Karpas-422 (cell line): ENCODE results near the gene NUP93. TPM values are rescaled to one million over a fixed set of nuclear protein-coding genes. Genes with fewer than 3 reads are reported as not detected.
A peak's percentile ranks its signal among the peaks of the same experiment; 100 is the strongest.

Source experiments
- DNase-seq: peaks from one replicate; pipeline ENCODE4 v3.0.0-alpha.2; 2015
- H2AFZ ChIP-seq: fragments of 200-600 bp; sonication (generic); 2 replicates; pipeline ENCODE4 v1.6.1; 2014; ENCODE audit warnings: antibody characterized with exemption, low read length, mixed read lengths
- H3K27ac ChIP-seq: fragments of 200-600 bp; sonication (generic); 2 replicates; pipeline ENCODE4 v1.5.1; 2014; ENCODE audit warnings: mild to moderate bottlenecking, low read length, moderate library complexity
- H3K27me3 ChIP-seq: fragments of 200-600 bp; sonication (generic); 2 replicates; pipeline ENCODE4 v1.6.1; 2014; ENCODE audit warnings: low read length, mixed read lengths
- H3K36me3 ChIP-seq: fragments of 200-600 bp; sonication (generic); 2 replicates; pipeline ENCODE4 v1.6.1; 2014; ENCODE audit warnings: low read length, mixed read lengths; ENCODE audit not compliant: insufficient read depth
- H3K4me1 ChIP-seq: fragments of 200-600 bp; sonication (generic); 2 replicates; pipeline ENCODE4 v1.6.1; 2014; ENCODE audit warnings: mild to moderate bottlenecking, low read length, mixed read lengths
- H3K4me2 ChIP-seq: fragments of 200-600 bp; sonication (generic); 2 replicates; pipeline ENCODE4 v1.6.1; 2014; ENCODE audit warnings: low read length, low read depth, mild to moderate bottlenecking; ENCODE audit not compliant: poor library complexity, severe bottlenecking
- H3K4me3 ChIP-seq: fragments of 200-600 bp; sonication (generic); 2 replicates; pipeline ENCODE4 v1.5.1; 2014; ENCODE audit warnings: mild to moderate bottlenecking, antibody characterized with exemption, low read length, mixed read lengths
- H3K79me2 ChIP-seq: fragments of 200-600 bp; sonication (generic); 2 replicates; pipeline ENCODE4 v1.6.1; 2014; ENCODE audit warnings: mild to moderate bottlenecking, low read length, mixed read lengths
- H3K9ac ChIP-seq: fragments of 200-600 bp; sonication (generic); 2 replicates; pipeline ENCODE4 v1.6.0; 2014; ENCODE audit warnings: low read length
- H3K9me2 ChIP-seq: fragments of 200-600 bp; sonication (generic), shearing (Covaris generic); replicated peaks from 2 replicates; pipeline ENCODE4 v1.6.0; 2014; ENCODE audit warnings: mild to moderate bottlenecking, low read length, moderate library complexity; ENCODE audit not compliant: insufficient read depth
- H3K9me3 ChIP-seq: fragments of 300-700, 200-600 bp; sonication (generic); 2 replicates; pipeline ENCODE4 v1.6.1; 2014; ENCODE audit warnings: low read length, mixed read lengths
- H4K20me1 ChIP-seq: fragments of 200-600 bp; sonication (generic); 2 replicates; pipeline ENCODE4 v1.6.1; 2014; ENCODE audit warnings: mild to moderate bottlenecking, antibody characterized with exemption, low read length, low read depth; ENCODE audit not compliant: insufficient read depth
- total RNA-seq: library from RNA; depleted of rRNA; stranded (reverse); fragments of >200 nt; shearing (Covaris generic); gene quantifications from 2 replicates; pipeline ENCODE4 v1.2.3, GENCODE V29; 2014; ENCODE audit warnings: low replicate concordance

The NUP93 gene
- total RNA-seq, 1 experiment from 2014 or later: 116 TPM

GRCh38 chr16:56886826-56887225 lies 156.9 kb downstream of the NUP93 start:
- H4K20me1 ChIP-seq: no peaks in the 10 kb centered on the region
- no peaks in the 10 kb centered on the region for H3K36me3 ChIP-seq
- H3K27ac ChIP-seq: no peak overlapping the region
- no peak overlapping the region for H3K9ac ChIP-seq
- H3K27me3 ChIP-seq: no peaks in the 10 kb centered on the region
- DNase-seq: no peak
- no peak overlapping the region for H2AFZ ChIP-seq
- no peak overlapping the region for H3K4me3 ChIP-seq
- peaks cover 7% of the 10 kb centered on the region for H3K4me1 ChIP-seq
- H3K9me2 ChIP-seq: no peaks in the 10 kb centered on the region
- no peaks in the 10 kb centered on the region for H3K79me2 ChIP-seq
- no peak overlapping the region for H3K4me2 ChIP-seq
- no peaks in the 10 kb centered on the region for H3K9me3 ChIP-seq

GRCh38 chr16:56888806-56889205 lies 158.9 kb downstream of the NUP93 start:
- no peaks in the 10 kb centered on the region for H3K27me3 ChIP-seq
- H3K27ac ChIP-seq: no peak overlapping the region
- no peak overlapping the region for H3K4me3 ChIP-seq
- H2AFZ ChIP-seq: no peak overlapping the region
- peak; percentile 88 for DNase-seq
- H3K9me2 ChIP-seq: no peaks in the 10 kb centered on the region
- H3K4me2 ChIP-seq: peak overlapping the region; percentile 50
- H3K79me2 ChIP-seq: no peaks in the 10 kb centered on the region
- H3K4me1 ChIP-seq: peaks cover 7% of the 10 kb centered on the region
- H3K9me3 ChIP-seq: no peaks in the 10 kb centered on the region
- no peak overlapping the region for H3K9ac ChIP-seq
- no peaks in the 10 kb centered on the region for H4K20me1 ChIP-seq
- H3K36me3 ChIP-seq: no peaks in the 10 kb centered on the region

GRCh38 chr16:56889206-56889605 lies 159.3 kb downstream of the NUP93 start:
- no peaks in the 10 kb centered on the region for H3K27me3 ChIP-seq
- H3K4me3 ChIP-seq: no peak overlapping the region

GRCh38 chr16:56891685-56892084 lies 161.8 kb downstream of the NUP93 start:
- H3K9me3 ChIP-seq: no peaks in the 10 kb centered on the region

More at GRCh38 chr16:56889206-56889605, 159.3 kb downstream of the NUP93 start:
- Histone ChIP-seq H3K36me3 (no peaks in the 10 kb centered on the region), H3K9me3 (no peaks in the 10 kb centered on the region), H2AFZ (no peak overlapping the region), H3K9me2 (no peaks in the 10 kb centered on the region), H3K4me2 (peak overlapping the region; percentile 50), H3K4me1 (peaks cover 7% of the 10 kb centered on the region), H4K20me1 (no peaks in the 10 kb centered on the region), H3K9ac (no peak overlapping the region), H3K79me2 (no peaks in the 10 kb centered on the region), H3K27ac (no peak overlapping the region)
- DNase-seq: no peak

GRCh38 chr16:56892705-56893104 lies 162.8 kb downstream of the NUP93 start:
- Histone ChIP-seq H3K9me2 (no peaks in the 10 kb centered on the region), H3K4me2 (no peak overlapping the region), H3K4me3 (no peak overlapping the region), H3K4me1 (peaks cover 7% of the 10 kb centered on the region), H2AFZ (no peak overlapping the region), H3K9me3 (no peaks in the 10 kb centered on the region), H4K20me1 (no peaks in the 10 kb centered on the region), H3K79me2 (no peaks in the 10 kb centered on the region), H3K27ac (no peak overlapping the region), H3K27me3 (no peaks in the 10 kb centered on the region), H3K9ac (no peak overlapping the region), H3K36me3 (no peaks in the 10 kb centered on the region)
- no peak for DNase-seq

More at GRCh38 chr16:56891685-56892084, 161.8 kb downstream of the NUP93 start:
- H3K4me2 ChIP-seq: no peak overlapping the region
- no peaks in the 10 kb centered on the region for H3K27me3 ChIP-seq
- DNase-seq: no peak
- H3K9me2 ChIP-seq: no peaks in the 10 kb centered on the region
- no peak overlapping the region for H3K4me3 ChIP-seq
- peaks cover 7% of the 10 kb centered on the region for H3K4me1 ChIP-seq
- no peak overlapping the region for H3K9ac ChIP-seq
- no peaks in the 10 kb centered on the region for H3K79me2 ChIP-seq
- H3K27ac ChIP-seq: no peak overlapping the region
- no peaks in the 10 kb centered on the region for H3K36me3 ChIP-seq
- no peak overlapping the region for H2AFZ ChIP-seq
- H4K20me1 ChIP-seq: no peaks in the 10 kb centered on the region

- Histone ChIP-seq H3K4me1 (no peaks in the 10 kb centered on the region; the same call in 1 of the 2 replicates), H3K4me2 (no peak overlapping the region), H2AFZ (no peak overlapping the region), H3K27ac (no peak overlapping the region), H3K79me2 (no peaks in the 10 kb centered on the region), H4K20me1 (no peaks in the 10 kb centered on the region), H3K9me3 (no peaks in the 10 kb centered on the region), H3K9ac (no peak overlapping the region), H3K4me3 (no peak overlapping the region), H3K9me2 (no peaks in the 10 kb centered on the region), H3K36me3 (no peaks in the 10 kb centered on the region), H3K27me3 (no peaks in the 10 kb centered on the region)
- DNase-seq: no peak
Measured at GRCh38 chr16:56894331-56894917, 164.5 kb downstream of the NUP93 start.

GRCh38 chr16:56895813-56896212 lies 165.9 kb downstream of the NUP93 start:
- H3K9ac ChIP-seq: no peak overlapping the region
- no peaks in the 10 kb centered on the region for H3K27me3 ChIP-seq
- no peaks in the 10 kb centered on the region for H3K9me3 ChIP-seq
- DNase-seq: no peak
- H3K9me2 ChIP-seq: no peaks in the 10 kb centered on the region
- H3K4me2 ChIP-seq: no peak overlapping the region
- no peaks in the 10 kb centered on the region for H3K79me2 ChIP-seq
- no peak overlapping the region for H3K4me3 ChIP-seq
- no peaks in the 10 kb centered on the region for H4K20me1 ChIP-seq
- H2AFZ ChIP-seq: no peak overlapping the region
- no peak overlapping the region for H3K27ac ChIP-seq
- H3K36me3 ChIP-seq: no peaks in the 10 kb centered on the region
- no peaks in the 10 kb centered on the region; the same call in 1 of the 2 replicates for H3K4me1 ChIP-seq

- no peak overlapping the region for H3K4me2 ChIP-seq
- H3K4me1 ChIP-seq: no peaks in the 10 kb centered on the region; the same call in 1 of the 2 replicates
- no peak overlapping the region for H2AFZ ChIP-seq
- no peaks in the 10 kb centered on the region for H3K79me2 ChIP-seq
- H3K27ac ChIP-seq: no peak overlapping the region
- H3K4me3 ChIP-seq: no peak overlapping the region
- H3K9me3 ChIP-seq: no peaks in the 10 kb centered on the region
- H3K27me3 ChIP-seq: no peaks in the 10 kb centered on the region
- H3K9me2 ChIP-seq: no peaks in the 10 kb centered on the region
- H4K20me1 ChIP-seq: no peaks in the 10 kb centered on the region
- H3K9ac ChIP-seq: no peak overlapping the region
- no peaks in the 10 kb centered on the region for H3K36me3 ChIP-seq
- no peak for DNase-seq
Measured at GRCh38 chr16:56896244-56896643, 166.3 kb downstream of the NUP93 start.
